IMR-90 (cell line): Measurements from ENCODE around the gene ZDHHC22. TPM values are rescaled to one million over a fixed set of nuclear protein-coding genes. Genes with fewer than 3 reads are reported as not detected.

Source experiments
- ATAC-seq: fragments of 200-7000 bp; cut with Tn5 transposase; 2 replicates; pipeline ENCODE4 v1.9.1; 2020; ENCODE audit warnings: low read depth, mild to moderate bottlenecking, moderate library complexity
- BruUV-seq: library from RNA; stranded (reverse); fragments of 400-500 nt; replicated peaks from 2 replicates; lab custom pipeline; 2021; lab: Mats Ljungman, UMichigan
- CTCF ChIA-PET: fragments of 300-600 bp; formaldehyde crosslinking; extraction: SDS; loops from one replicate; lab custom pipeline; 2021; ENCODE audit warnings: antibody characterized with exemption; lab: Yijun Ruan, JAX
- POLR2A ChIA-PET: fragments of 300-600 bp; sonication (Branson Sonifier 250); formaldehyde crosslinking; loops from one replicate; lab custom pipeline; 2022; ENCODE audit warnings: antibody characterized with exemption; ENCODE audit not compliant: unreplicated experiment; lab: Charles Lee
- DNase-seq: peaks from one replicate; pipeline ENCODE4 v3.0.0; 2013
- H2AFZ ChIP-seq: replicated peaks from 2 replicates; pipeline ENCODE3; 2013; ENCODE audit warnings: low read length, mild to moderate bottlenecking; ENCODE audit not compliant: poor library complexity
- H2AK5ac ChIP-seq: 2 replicates; pipeline ENCODE4 v1.6.1; 2013; ENCODE audit warnings: low read depth, low read length, inconsistent platforms
- H2AK9ac ChIP-seq: replicated peaks from 2 replicates; pipeline ENCODE3; 2013; ENCODE audit warnings: mild to moderate bottlenecking, low read depth, low read length, moderate library complexity; ENCODE audit not compliant: poor library complexity
- H2BK120ac ChIP-seq: 2 replicates; pipeline ENCODE4 v1.6.1; 2013; ENCODE audit warnings: low read depth, low read length, inconsistent platforms
- H2BK15ac ChIP-seq: 3 replicates; pipeline ENCODE4 v1.6.1; 2013; ENCODE audit warnings: low read depth, low read length, inconsistent platforms
- H2BK20ac ChIP-seq: 2 replicates; pipeline ENCODE4 v1.6.1; 2013; ENCODE audit warnings: low read depth, mild to moderate bottlenecking, inconsistent platforms, low read length, moderate library complexity
- H2BK5ac ChIP-seq: 2 replicates; pipeline ENCODE4 v1.6.1; 2013; ENCODE audit warnings: mild to moderate bottlenecking, low read depth, low read length, inconsistent platforms; ENCODE audit not compliant: poor library complexity, severe bottlenecking
- H3K14ac ChIP-seq: replicated peaks from 2 replicates; pipeline ENCODE4 v1.6.1; 2013; ENCODE audit warnings: low read depth, low read length, inconsistent platforms
- H3K18ac ChIP-seq: 2 replicates; pipeline ENCODE4 v1.6.1; 2013; ENCODE audit warnings: low read depth, low read length, control low read depth
- H3K23ac ChIP-seq: 2 replicates; pipeline ENCODE4 v1.6.1; 2013; ENCODE audit warnings: low read depth, low read length, inconsistent platforms
- H3K27ac ChIP-seq: 2 replicates; pipeline ENCODE4 v1.5.1; 2013; ENCODE audit warnings: mild to moderate bottlenecking, control low read depth, low read length; ENCODE audit not compliant: insufficient read depth
- H3K27me3 ChIP-seq: 2 replicates; pipeline ENCODE4 v1.6.1; 2013; ENCODE audit warnings: low read length; ENCODE audit not compliant: control insufficient read depth, insufficient read depth
- H3K36me3 ChIP-seq: 2 replicates; pipeline ENCODE4 v1.6.1; 2013; ENCODE audit warnings: low read length, mixed read lengths; ENCODE audit not compliant: control insufficient read depth, insufficient read depth
- H3K4ac ChIP-seq: 2 replicates; pipeline ENCODE4 v1.6.1; 2013; ENCODE audit warnings: low read depth, low read length, inconsistent platforms
- H3K4me1 ChIP-seq: 2 replicates; pipeline ENCODE4 v1.6.1; 2013; ENCODE audit warnings: low read length, mixed read lengths; ENCODE audit not compliant: control insufficient read depth, insufficient read depth
- H3K4me2 ChIP-seq: 2 replicates; pipeline ENCODE4 v1.6.1; 2013; ENCODE audit warnings: low read depth, mild to moderate bottlenecking, control low read depth, low read length, moderate library complexity
- H3K4me3 ChIP-seq: 2 replicates; pipeline ENCODE4 v1.5.1; 2013; ENCODE audit warnings: low read depth, mild to moderate bottlenecking, control low read depth, low read length, moderate library complexity; ENCODE audit not compliant: insufficient read depth
- H3K56ac ChIP-seq: 2 replicates; pipeline ENCODE4 v1.6.1; 2013; ENCODE audit warnings: low read length, inconsistent platforms; ENCODE audit not compliant: insufficient read depth; ENCODE audit errors: extremely low read depth
- H3K79me1 ChIP-seq, 2 experiments: 2 replicates each; pipeline ENCODE4 v1.6.1; 2013; ENCODE audit warnings: low read length in 2 of 2, inconsistent platforms in 1 of 2, low read depth in 1 of 2
- H3K9ac ChIP-seq: 2 replicates; pipeline ENCODE4 v1.6.1; 2013; ENCODE audit warnings: low read depth, low read length, control low read depth
- H3K9me1 ChIP-seq: 2 replicates; pipeline ENCODE4 v1.6.1; 2013; ENCODE audit warnings: low read length, inconsistent platforms; ENCODE audit not compliant: insufficient read depth
- H3K9me3 ChIP-seq: 2 replicates; pipeline ENCODE4 v1.6.1; 2013; ENCODE audit warnings: low read length; ENCODE audit not compliant: control insufficient read depth, insufficient read depth
- H4K20me1 ChIP-seq: 2 replicates; pipeline ENCODE4 v1.6.1; 2013; ENCODE audit warnings: low read length, inconsistent platforms; ENCODE audit not compliant: insufficient read depth
- H4K5ac ChIP-seq: 2 replicates; pipeline ENCODE4 v1.6.1; 2013; ENCODE audit warnings: mild to moderate bottlenecking, low read depth, low read length, control low read depth
- H4K8ac ChIP-seq, 2 experiments: 2 replicates each; pipeline ENCODE4 v1.6.1; 2013; ENCODE audit warnings: low read depth in 2 of 2, low read length in 2 of 2, control low read depth in 1 of 2, inconsistent platforms in 1 of 2
- H4K91ac ChIP-seq: 2 replicates; pipeline ENCODE4 v1.6.1; 2013; ENCODE audit warnings: low read depth, low read length, inconsistent platforms; ENCODE audit not compliant: insufficient read depth
- FOS ChIP-seq: fragments of 150-350 bp; IDR thresholded peaks from 2 replicates; pipeline ENCODE4 v1.6.1; 2016; ENCODE audit warnings: low read depth, low read length
- RAD21 ChIP-seq: IDR thresholded peaks from 2 replicates; pipeline ENCODE4 v1.6.1; 2012; ENCODE audit warnings: low read length, improper control_type of control experiment
- SMC3 ChIP-seq: fragments of 150-350 bp; IDR thresholded peaks from 2 replicates; pipeline ENCODE4 v1.6.1; 2016; ENCODE audit warnings: low read depth, mild to moderate bottlenecking, antibody characterized with exemption, low read length, moderate library complexity
- WGBS, 2 experiments: methylation state at CpG; one replicate each; pipeline versions ENCODE4 v1.1.5 to v1.1.7; 2013; ENCODE audit warnings: missing lambda C conversion rate in 2 of 2; ENCODE audit not compliant: insufficient read length in 1 of 2; ENCODE audit errors: extremely low coverage in 2 of 2; 5-methylcytosine and 5-hydroxymethylcytosine counted together
- dilution Hi-C: fragments of 300-500 bp; cut with HindIII; formaldehyde crosslinking; loops from one replicate; pipeline ENCODE4 v1.14.3; 2018; ENCODE audit warnings: low sequenced_read_pairs; ENCODE audit not compliant: unreplicated experiment
- in situ Hi-C: fragments of 300-500 bp; cut with MboI; formaldehyde crosslinking; loops from 3 replicates; pipeline ENCODE4 v1.14.3; 2019; ENCODE audit warnings: low sequenced_read_pairs, inconsistent platforms, mixed read lengths
- intact Hi-C: fragments of 100-400 bp; cut with micrococcal nuclease; formaldehyde crosslinking; loops from 2 replicates; pipeline ENCODE4 v1.10.0; 2022
- polyA plus RNA-seq, 3 experiments: library from polyadenylated mRNA; depleted of rRNA; stranded (reverse); fragments of >200 nt; gene quantifications; 2 replicates each; pipeline ENCODE4 v1.2.3, GENCODE V29; 2012; ENCODE audit warnings: low replicate concordance in 1 of 3
- total RNA-seq: library from RNA; depleted of rRNA; stranded (reverse); fragments of >200 nt; gene quantifications from 2 replicates; pipeline ENCODE4 v1.2.3, GENCODE V29; 2012

ZDHHC22 gene
- total and polyA plus RNA-seq, 2 of the 4 experiments (the other 2 are of a cell fraction): not detected

DNA sequence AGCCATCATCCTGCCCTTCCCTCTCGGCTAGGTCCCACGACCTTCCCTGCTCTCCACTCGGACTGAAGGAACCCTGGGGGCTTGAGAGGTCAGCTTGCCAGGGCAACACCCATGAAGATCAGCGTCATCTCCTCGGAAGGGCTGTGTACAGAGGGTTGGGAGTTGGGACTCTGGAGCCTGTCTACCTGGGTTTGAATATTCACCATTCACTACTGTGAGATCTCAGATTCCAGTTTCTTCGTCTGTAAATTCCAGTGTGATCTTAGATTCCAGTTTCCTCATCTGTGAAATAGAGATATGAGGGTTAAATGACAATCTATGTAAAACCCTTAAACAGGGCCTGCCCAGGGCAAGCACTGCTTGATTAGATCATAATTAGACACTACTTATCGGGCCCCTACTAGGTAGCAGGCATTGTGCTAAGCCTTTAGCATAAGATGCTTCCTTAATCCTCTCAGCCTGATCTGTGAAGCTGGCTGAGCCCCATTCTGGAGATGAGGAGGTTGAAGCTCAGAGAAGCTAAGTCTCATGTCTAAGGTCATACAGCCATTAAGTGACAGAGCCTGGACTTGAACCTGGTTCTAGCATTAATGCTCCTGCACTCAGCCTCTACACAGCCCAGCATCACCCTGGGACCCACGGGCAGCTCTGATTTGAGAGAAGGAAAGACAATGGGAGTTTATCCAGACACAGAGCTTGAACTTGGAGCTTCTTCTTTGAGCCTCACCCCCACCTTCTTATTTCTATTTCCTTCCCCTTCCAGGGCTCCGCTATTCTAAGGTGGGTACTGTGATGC is 612 bp upstream of the ZDHHC22 start:
- DNase-seq (no peak), ATAC-seq (no peak)
- intact Hi-C loops: no loop called here
- WGBS, 2 experiments: no CpG with 5 or more reads among the region's 9 CpGs
- Histone ChIP-seq H3K27me3 (peaks cover 79% of the 10 kb centered on the region), H3K56ac (no peak overlapping the region), H2AK5ac (no peak overlapping the region), H4K91ac (no peak overlapping the region), H3K14ac (no peak overlapping the region), H2AFZ (no peak overlapping the region), H3K27ac (no peak overlapping the region), H2BK15ac (no peak overlapping the region), H2BK20ac (no peak overlapping the region), H3K4ac (no peak overlapping the region), H4K20me1 (no peaks in the 10 kb centered on the region), H3K9ac (no peak overlapping the region), H3K4me2 (no peak overlapping the region; the same call in 1 of the 2 replicates), H3K36me3 (no peaks in the 10 kb centered on the region), H2BK5ac (no peak overlapping the region), H4K8ac (no peak overlapping the region), H3K9me1 (no peaks in the 10 kb centered on the region), H3K23ac (no peak overlapping the region), H3K4me3 (no peak overlapping the region), H2AK9ac (no peak overlapping the region), H4K5ac (no peak overlapping the region), H3K79me1 (no peaks in the 10 kb centered on the region), H3K9me3 (no peaks in the 10 kb centered on the region), H2BK120ac (no peak overlapping the region), H3K18ac (no peak overlapping the region), H3K4me1 (no peaks in the 10 kb centered on the region; the same call in 1 of the 2 replicates)
- in situ Hi-C loops: no loop called here
- no TSS peak for BruUV-seq
- ChIA-PET POLR2A (no interaction called here), CTCF (interaction anchor here (0.6 to 1.5 kb wide), 3 partner anchors 10 to 174 kb away, joined by 4 to 5 read pairs (median 4); no protein-coding TSS in a partner anchor)
- dilution Hi-C loops: no loop called here
- TF ChIP-seq FOS (no peak), RAD21 (no peak), SMC3 (no peak)
